Measurements from ENCODE around the gene DNAJC13. TPM values are rescaled to one million over a fixed set of nuclear protein-coding genes. Genes with fewer than 3 reads are reported as not detected.

Gene DNAJC13
- total and polyA plus RNA-seq, 2 donors (not counting 3 experiments of a cell fraction or from before 2014, with no cell fraction given): 14.3 to 71.7 TPM

GRCh38 chr3:132457286-132457685, 40.0 kb downstream of the DNAJC13 start:
- H3K9ac ChIP-seq (replicated peaks; ENCODE audit: extremely low read depth, insufficient read depth, low read length): no peak overlapping the region
- CTCF ChIA-PET: interaction anchor here (1.6 kb wide), 1 partner anchor 52 kb away, joined by 3 read pairs; no protein-coding TSS in a partner anchor
- intact Hi-C loops (cut with micrococcal nuclease): no loop called here

More at GRCh38 chr3:132457286-132457685, 40.0 kb downstream of the DNAJC13 start:
- Histone ChIP-seq H4K20me1 (replicated peaks; ENCODE audit: control insufficient read depth, extremely low read depth, insufficient read depth, low read length) (no peaks in the 10 kb centered on the region), H3K4me2 (ENCODE audit: insufficient read depth, low read length) (no peak overlapping the region), H3K9me1 (replicated peaks; ENCODE audit: control insufficient read depth, extremely low read depth, insufficient read depth, low read length) (no peaks in the 10 kb centered on the region), H3K27me3 (ENCODE audit: control insufficient read depth in 2 of 2, insufficient read depth in 2 of 2, low read length in 2 of 2) (no peaks in the 10 kb centered on the region), H3K36me3 (ENCODE audit: control insufficient read depth in 2 of 2, extremely low read depth in 1 of 2, insufficient read depth in 2 of 2, low read length in 2 of 2) (peaks cover 11 to 41% of the 10 kb centered on the region in 2 experiments), H3K79me2 (ENCODE audit: control insufficient read depth, insufficient read depth, low read length) (no peaks in the 10 kb centered on the region), H2AFZ (ENCODE audit: low read depth, low read length) (no peak overlapping the region), H3K9me3 (replicated peaks; ENCODE audit: control insufficient read depth, insufficient read depth, low read length) (no peaks in the 10 kb centered on the region), H3K27ac (ENCODE audit: insufficient read depth, low read depth, low read length) (no peak overlapping the region), H3K4me3 (replicated peaks in 1 of 3; ENCODE audit: insufficient read depth in 1 of 3, low read depth in 1 of 3, low read length in 3 of 3) (no peak overlapping the region), H3K4me1 (ENCODE audit: control insufficient read depth, extremely low read depth, insufficient read depth, low read length) (no peaks in the 10 kb centered on the region)
- POLR2A ChIA-PET: no interaction called here
- TF ChIP-seq POLR2AphosphoS5 (IDR thresholded peaks at IDR 0.05; ENCODE audit: insufficient read depth, low read depth, low read length) (no peak), MAX (IDR thresholded peaks at IDR 0.05; ENCODE audit: insufficient read depth, insufficient read length) (no peak), FOS (IDR thresholded peaks at IDR 0.05; ENCODE audit: borderline replicate concordance, insufficient read depth, low read length) (no peak), CTCF (IDR thresholded peaks at IDR 0.05; ENCODE audit: extremely low read depth in 1 of 2, insufficient read depth in 1 of 2, low read depth in 1 of 2, low read length in 2 of 2) (no peak), POLR2A (IDR thresholded peaks at IDR 0.05; ENCODE audit: low read depth, low read length) (no peak), JUN (IDR thresholded peaks at IDR 0.05; ENCODE audit: borderline replicate concordance, insufficient read depth, insufficient read length, low read depth) (no peak)
- DNase-seq (ENCODE audit: low read depth, low spot score) (no peak), FAIRE-seq (no peak)
- dilution Hi-C loops (cut with MboI; ENCODE audit: extremely low pct_ligation_motif_present, low sequenced_read_pairs): no loop called here
- no TSS peak for BruUV-seq (replicated peaks)
